Measurements from ENCODE around the gene RASSF8.

DNA sequence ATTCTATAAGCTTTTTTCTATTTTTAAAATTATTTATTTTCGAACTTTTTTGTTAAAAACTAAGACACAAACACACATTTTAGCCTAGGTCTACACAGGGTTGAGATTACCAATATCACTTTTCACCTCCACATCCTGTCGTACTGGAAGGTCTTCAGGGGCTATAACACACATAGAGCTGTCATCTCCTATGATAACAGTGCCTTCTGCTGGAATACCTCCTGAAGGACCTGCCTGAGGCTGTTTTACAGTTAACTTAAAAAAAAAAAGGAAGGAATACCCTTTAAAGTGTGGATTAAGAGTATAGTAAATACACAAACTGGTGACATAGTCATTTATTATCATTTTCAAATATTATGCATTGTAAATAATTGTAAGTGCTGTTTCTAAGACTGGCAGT, 43.0 kb downstream of the RASSF8 start:
- TF ChIP-seq EZH2phosphoT487 (IDR thresholded peaks at IDR 0.05; ENCODE audit: low read length) (no peak), EZH2 (optimal IDR thresholded peaks at IDR 0.05; ENCODE audit: low read depth, low read length) (no peak)
- TF ChIP-seq, protein P1, sequence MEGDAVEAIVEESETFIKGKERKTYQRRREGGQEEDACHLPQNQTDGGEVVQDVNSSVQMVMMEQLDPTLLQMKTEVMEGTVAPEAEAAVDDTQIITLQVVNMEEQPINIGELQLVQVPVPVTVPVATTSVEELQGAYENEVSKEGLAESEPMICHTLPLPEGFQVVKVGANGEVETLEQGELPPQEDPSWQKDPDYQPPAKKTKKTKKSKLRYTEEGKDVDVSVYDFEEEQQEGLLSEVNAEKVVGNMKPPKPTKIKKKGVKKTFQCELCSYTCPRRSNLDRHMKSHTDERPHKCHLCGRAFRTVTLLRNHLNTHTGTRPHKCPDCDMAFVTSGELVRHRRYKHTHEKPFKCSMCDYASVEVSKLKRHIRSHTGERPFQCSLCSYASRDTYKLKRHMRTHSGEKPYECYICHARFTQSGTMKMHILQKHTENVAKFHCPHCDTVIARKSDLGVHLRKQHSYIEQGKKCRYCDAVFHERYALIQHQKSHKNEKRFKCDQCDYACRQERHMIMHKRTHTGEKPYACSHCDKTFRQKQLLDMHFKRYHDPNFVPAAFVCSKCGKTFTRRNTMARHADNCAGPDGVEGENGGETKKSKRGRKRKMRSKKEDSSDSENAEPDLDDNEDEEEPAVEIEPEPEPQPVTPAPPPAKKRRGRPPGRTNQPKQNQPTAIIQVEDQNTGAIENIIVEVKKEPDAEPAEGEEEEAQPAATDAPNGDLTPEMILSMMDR (IDR thresholded peaks at IDR 0.05; ENCODE audit: low read length): no peak

Measured in MM.1S (cell line).